Fibroblast of skin of back (primary cell): Measurements from ENCODE around the gene COL11A1. TPM values are rescaled to one million over a fixed set of nuclear protein-coding genes. Genes with fewer than 3 reads are reported as not detected.
A peak's percentile ranks its signal among the peaks of the same experiment; 100 is the strongest.

ENCODE experiments used
- DNase-seq: peaks from one replicate; pipeline ENCODE4 v3.0.0-alpha.2; 2013
- polyA plus RNA-seq, 2 experiments: library from polyadenylated mRNA; unstranded; fragments of 120-200 nt; gene quantifications; one replicate each; pipeline ENCODE4 v1.2.1, GENCODE V29; 2013; ENCODE audit not compliant: insufficient read length in 2 of 2

COL11A1 gene
- 215 TPM for polyA plus RNA-seq (2013, experiment 1 of 2; ENCODE audit: insufficient read length)
- polyA plus RNA-seq (2013, experiment 2 of 2; ENCODE audit: insufficient read length), result 485 TPM

DNA sequence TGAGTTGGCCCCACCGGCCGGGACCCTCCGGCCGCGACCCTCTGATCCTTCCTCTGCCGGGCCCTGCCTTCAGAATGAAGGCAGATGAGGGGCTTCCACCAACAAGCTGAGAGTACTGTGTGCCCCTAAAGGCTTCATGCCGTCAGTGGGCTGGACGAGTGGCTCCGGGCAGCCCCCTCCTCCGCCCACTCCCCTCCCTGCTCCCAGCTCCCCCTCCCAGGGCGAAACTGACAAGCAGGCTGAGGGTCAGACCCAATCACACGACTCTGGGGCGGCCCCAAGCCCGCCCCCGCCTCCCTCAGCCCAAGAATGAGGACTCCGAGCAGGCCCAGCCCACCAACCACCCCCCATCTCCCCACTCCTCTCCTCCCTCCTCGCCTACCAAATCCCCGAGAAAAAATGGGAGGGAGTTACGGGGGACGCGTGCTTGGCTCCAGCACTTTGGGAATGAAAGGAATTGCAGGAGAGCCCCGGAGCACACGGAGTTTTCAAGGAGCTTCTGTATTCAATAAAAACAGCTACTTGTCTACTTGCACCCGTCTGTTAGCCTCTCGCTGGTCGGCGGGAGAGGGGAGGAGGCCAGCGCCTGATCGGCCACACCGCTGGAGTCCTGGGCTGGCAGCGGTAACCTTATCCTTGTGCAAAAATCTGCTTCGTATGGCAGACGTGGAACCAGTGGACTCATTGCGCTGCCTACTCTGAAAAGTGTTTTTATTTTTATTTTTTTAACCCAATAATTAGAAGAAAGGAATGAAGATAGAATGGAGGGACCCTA lies at the start of gene COL11A1:
Gene COL11A1, minus strand, starts transcription at position 147 of the 775 bp plus-strand sequence. CDS start 344 bp downstream, outside the sequence.
- DNase-seq, result peak; percentile 86

DNA sequence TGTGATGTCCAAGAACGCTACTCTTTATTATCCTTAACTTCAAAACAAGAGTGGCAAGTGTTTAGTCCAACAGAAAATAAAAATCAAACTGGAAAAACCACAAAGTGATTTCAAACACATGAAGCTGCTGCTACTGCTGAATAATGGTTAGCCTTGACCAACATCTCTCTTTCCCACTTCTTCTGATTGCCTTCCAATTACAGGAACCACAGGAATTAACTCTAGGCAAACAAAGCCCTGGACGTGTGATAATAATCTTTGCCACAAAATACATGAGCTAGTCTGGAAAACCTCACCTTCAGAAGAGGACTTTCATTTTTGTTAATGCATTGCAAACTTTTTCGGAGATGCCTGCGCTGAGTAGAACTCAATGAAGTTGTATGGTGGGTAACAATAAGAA lies 48.6 kb upstream of the COL11A1 start:
- no peak for DNase-seq

DNA sequence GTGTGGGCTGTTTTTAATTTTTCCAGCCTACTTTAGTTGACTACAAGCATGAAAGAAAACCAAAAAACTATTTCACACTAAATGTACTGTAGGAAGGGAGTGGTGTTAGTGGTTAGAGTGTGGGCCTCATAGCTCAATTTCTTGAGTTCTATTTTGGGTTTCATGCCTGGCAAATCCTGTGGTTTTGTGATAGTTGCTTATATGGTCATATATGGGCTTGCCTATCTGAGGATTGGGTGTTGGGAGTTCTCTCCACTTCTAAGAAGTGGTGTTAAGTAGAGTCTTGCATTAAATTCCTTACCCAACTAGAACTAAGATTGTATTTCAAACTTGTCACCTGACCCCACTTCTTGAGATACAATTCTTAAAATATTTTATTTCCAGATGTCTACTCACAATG lies 37.8 kb upstream of the COL11A1 start:
- DNase-seq, result peak; percentile 83

DNA sequence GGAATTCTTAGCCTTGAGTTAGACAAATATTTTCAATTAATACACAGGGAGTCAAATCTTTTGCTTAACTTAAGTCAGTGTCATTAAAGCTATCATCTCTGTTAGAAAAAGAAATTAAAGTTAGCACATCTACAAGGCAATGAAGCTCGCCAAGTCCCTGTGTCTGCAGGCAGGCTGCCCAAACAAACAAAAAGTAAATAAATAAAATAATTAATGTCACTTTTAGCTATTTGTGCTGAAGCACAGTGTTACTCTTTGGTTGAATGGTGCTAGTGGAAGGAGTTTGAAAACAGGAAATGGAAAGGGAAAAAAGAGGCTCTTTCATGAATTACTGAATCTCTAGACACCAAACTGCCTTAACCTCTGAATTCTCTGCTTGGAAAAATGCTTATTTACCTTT lies 37.1 kb upstream of the COL11A1 start:
- no peak for DNase-seq

DNA sequence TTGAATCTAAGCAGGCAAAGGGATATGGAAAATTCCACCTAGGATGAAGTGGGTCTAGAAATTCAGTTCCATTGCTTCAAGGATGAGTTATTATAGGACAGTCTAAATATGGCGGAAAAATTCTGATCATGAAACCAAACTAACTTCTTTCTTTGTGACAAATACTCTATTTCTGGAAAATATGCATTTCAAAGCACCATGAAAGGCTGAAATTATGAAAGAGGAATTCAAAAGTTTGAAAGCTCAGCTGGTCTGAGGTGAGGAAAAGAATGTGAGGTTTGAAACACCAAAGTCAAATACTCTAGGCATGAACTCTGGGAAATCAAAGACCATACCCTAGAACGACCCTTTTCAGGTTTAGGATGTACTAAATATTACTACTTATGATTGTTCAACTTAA lies 36.4 kb upstream of the COL11A1 start:
- DNase-seq, result no peak

DNA sequence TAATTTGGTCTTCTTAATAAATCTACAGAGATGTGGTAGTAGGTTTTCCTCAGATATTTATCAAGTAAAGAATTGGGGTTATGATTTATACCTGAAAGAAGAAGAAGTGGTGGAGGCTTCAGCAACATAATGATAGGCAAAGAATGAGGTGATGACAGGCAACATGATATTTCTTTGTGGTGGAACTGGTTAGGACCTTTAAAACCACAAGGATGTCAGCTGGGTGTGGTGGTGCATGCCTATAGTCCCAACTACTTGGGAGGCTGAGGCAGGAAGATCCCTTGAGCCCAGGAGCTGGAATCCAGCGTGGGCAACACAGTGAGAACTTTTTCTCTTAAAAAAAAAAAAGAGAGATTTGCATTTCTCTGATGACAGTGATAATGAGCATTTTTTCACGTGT lies 34.1 kb upstream of the COL11A1 start:
- DNase-seq, result peak; percentile 33

DNA sequence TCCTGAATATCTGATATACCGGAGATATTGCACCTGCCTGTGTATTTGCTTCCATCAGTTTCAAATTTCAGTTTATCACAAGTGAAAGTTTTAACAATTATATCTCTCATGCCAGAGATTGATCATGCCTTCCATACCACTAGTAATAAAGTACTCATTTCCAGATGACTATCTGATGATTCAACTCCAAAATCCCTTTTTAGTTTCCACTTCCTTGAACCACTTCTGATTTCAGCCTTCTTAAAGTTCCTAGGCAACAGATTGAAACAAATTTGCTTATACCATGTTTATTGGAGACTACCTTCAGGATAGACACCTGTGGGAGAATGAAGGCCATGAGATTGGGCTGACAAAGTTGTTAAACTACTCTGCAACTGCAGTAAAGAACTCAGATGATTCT lies 21.5 kb upstream of the COL11A1 start:
- peak; percentile 39 for DNase-seq

DNA sequence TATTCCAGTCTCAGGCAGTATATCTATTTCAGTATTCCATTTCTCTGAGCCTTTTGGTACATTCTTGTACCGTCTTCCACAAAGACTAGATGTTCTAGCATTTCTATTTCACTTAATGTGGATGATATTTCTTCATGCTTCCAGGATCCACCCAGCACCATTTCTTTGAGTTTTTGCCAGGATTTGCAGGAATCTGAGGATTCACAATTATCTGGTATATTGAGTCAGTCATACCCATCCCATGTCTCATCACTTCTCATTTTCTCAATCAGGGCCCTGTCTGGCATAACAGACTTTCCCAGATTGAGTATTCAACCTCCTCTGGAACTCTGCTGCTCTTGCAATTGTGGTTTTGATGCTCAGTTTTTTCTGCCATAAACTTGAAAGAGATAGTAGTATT lies 20.9 kb upstream of the COL11A1 start:
- peak; percentile 94 for DNase-seq

DNA sequence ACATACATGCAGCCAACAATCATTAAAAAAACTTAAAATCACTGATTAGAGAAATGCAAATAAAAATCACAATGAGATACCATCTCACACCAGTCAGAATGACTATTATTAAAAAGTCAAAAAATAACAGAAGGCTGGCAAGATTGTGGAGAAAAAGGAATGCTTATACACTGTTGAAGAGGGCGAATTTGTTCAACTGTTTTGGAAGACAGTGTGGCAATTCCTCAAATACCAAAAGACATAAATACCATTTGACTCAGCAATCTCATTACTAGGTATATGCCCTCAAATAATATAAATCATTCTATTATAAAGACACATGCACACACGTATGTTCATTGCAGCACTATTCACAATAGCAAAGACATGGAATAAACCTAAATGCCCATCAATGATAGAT lies 19.9 kb upstream of the COL11A1 start:
- peak; percentile 61 for DNase-seq

DNA sequence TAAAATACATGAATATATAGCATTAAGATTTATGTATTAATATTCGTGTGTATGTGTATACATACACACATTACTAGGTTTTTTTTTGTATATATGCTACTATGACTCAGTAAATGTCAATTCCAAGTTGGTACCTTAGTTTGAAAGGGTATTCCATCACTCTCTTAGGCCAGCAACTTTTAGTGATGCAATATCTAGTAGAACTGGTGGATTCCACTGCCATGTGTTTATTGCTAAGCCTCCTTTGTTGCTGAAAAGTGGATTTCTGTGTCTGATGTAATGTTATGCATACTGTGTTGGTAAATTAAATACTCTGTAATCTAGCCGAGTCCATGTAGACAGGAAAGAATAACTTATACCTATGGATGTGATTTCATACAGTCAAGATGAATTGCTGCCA lies 16.9 kb upstream of the COL11A1 start:
- no peak for DNase-seq

DNA sequence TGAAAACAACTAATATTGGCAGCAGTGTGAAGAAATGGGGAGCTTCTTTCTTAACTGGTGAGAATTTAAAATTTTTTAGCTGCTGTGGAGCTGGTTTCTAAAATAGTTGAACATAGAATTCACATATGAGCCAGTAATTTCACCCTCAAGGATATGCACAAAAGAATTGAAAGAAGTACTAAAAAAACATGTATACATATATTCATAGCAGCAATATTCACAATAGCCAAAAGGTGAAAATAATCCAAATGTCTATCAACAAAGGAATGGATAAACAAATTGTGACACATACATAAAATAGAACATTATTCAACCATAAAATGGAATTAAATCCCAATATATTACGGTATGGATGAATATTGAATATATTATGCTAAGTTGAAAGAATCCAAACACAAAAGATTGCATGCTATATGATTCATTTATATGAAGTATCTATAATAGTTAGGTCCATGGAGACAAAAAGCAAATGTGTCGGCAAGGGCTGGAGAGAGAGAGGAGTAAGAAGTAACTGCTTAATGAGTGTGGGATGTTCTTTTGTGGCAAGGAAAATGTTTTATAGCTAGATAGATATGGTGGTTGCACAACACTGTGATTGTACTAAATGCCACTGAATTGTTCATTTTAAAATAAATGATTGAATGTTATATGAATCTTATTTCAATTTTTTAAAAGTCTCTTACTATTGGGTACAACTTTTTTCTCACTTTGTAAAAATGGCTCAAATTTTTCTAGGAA lies 14.8 kb upstream of the COL11A1 start:
- no peak for DNase-seq

DNA sequence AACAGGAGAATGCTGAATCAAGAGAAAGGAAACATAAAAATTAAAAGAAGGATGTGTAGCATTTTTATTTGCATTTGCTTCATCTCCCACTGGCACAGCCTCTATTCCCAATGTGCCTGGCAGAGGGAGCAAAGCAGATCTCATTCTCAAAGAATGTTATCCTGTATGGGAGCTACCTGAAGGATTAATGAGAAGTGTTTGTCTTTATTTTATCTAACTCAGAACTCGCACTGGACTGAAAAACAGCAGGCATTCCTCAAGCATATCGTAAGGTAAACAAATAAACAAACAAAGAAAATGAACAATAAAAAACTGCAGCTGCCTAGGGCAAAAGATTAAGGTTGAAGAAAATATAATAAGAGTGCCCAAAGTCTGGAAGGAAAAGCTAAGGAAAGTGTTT lies 12.7 kb upstream of the COL11A1 start:
- no peak for DNase-seq

DNA sequence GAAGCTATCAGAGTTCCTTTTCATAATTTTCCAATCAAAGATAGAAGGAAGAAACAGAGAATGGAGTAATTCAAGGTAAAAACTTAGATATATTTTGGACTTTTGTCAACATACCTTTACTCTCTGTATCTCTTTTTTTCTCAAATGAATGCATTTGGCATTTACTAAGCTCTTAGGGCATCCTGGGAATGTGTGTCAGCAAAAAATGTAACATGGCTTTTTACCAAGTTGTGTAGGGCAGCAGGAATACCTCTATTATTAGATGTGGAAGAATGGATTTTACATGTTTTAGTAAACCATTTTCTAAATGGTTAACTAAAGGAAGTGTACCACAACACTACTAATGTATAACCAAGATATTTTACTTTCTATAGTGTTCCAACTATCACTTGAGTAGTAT lies 4.2 kb upstream of the COL11A1 start:
- DNase-seq, result peak; percentile 45

DNA sequence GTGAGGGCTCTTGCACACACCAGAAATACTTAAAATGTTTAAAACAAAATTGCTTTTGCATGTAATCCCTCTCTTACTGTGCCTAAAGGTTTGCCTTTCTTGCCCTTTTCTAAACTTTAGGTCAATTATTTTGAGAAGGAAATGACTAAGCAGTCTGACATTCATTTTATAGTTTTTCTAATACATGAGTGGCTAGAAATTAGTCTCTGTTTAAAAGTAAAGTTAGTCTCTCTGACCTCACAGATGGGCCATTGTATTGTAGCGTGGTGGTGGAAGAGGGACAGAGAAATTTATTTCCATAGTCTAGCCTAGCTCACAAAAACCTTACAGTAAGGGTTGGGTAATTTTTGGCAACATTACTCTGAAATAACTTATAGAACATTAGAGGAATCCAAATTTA lies 3.6 kb upstream of the COL11A1 start:
- peak; percentile 66 for DNase-seq

DNA sequence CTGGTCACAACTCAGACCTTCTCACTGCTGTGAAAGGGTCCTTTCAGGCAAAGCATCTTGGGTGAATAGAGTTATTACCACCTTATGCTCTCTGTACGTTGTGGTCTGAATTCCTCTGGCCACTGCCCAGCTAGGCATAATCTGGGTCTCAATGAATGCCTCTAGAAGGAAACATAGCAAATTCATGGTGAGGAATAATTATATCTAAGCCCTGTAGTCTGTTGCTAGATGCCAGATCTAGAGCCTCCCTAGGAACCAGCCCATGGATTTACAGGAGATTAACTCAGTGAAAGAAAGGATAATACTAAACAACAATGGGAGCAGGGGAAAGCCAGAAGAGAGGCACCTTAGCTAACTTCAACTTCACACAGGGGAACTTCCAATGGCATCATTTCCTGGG lies 2.4 kb upstream of the COL11A1 start:
- DNase-seq, result no peak

DNA sequence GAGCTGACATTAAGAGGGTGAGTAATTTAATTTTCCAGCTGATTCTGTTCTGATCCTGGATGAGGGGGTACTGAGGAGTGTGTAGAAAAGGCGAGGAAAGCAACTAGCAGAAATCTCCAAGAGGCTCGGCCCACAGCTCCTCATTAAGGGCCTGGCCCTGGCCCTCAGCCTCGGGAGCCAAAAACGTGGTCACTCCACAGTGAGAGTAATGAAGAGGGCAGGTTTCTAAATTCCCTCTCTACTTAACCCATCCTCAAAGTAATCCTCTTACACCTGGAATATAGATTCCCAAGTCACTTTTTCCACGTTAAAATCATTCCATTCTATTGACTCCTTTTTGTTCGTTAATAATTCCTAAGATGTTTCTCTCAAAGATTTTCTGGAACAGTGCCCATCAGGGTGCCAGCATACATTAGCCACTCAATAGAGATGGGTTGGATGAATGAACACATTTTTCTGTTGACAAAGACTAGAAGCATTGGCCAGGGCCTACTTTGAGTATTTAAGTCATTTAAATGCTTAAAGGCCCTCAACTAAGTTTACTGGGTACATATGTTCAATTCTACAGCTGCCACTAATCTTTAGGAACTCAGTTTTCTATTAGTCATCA lies 1.1 kb upstream of the COL11A1 start:
- DNase-seq, result peak; percentile 28

DNA sequence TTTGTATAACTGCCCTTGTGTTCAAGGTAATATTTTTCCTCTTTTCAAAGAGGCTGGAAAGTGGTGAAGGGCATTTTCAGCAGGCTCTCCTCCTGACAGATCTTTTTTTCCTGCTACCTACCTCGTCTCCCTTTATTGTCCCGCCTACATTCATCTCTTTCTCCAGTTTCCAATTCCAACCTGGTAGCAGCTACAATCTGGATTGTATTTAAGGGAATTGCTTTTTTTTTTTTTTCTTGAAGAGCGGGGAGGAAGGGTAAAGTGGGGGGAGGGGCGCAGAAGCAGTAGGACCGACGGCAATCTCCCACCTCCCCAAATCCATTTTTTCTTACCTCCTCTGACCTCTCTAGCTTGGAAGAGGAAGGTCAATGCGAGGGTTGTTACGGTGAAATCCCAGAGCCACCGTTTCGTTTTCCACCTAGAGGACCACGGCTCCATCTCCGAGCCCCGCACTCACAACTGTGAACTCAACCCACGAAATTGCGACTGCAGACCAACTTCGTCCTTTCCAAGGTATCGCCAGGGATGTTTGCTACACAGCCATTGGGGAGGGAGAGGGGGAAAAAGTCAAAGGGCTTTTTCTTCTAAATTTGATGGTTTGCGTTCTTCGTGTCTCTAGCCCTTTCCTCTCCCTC lies 464 bp downstream of the COL11A1 start:
- DNase-seq, result peak; percentile 32

DNA sequence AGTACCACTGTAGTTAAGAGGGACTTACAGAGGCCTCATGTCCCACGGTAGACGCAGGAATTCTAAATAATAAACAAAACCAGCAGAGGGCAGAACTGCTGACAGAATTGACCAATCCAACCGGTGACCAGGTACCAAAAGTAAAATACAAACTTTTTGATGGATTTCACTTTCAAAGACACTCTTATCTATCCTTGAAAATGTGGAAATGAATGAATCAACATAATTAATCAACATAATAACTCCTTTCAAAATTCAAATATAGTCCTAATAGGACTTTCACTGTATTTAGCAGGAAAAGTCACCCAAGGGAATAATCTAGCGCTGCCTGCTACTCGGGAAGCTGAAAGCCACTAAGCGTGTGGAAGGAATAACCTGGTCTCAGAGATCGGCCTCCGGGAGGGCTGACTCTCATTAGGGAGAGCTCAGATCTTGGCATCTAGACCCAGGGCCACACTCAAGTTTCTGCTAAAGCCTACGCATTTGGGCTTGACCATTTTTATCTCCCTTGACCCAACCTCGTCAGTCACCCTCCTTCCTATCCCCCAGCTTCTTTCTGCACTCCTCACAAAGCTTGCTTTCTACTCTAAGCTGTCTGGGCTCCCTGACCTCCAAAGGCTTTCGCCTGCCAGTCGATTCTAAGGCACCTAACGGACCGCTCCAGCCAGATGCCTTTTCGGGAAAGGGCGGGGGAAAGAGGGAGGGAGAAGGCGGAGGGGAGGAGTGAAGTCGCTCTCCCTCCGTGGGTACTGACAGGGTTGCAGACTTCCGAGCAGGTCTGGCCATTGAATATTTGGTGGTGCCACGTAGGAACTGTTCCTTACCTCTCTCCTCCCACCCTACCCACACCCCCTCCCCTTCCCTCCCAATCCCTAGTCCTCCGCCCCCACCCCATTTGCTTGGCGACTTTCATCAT lies 1.6 kb downstream of the COL11A1 start:
- peak; percentile 81 for DNase-seq

DNA sequence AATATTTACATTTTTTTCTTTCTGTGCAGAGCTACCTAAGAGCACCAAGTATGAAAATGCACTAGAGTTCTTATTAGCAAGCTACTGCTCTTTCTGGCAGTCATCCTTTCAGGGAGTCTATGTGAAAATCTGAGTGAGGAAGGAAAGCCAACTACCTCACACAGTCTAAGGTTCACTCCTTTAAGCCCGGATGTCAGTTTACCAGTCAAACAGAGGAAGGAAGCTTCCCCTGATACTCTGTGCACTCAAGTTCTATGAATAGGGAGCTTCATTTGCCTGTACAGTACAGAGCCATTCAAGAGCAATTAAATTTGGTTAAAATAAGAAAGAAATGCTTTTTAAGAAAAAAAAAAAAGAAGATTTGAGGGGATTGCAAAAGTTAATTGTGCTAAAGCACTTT lies 6.9 kb downstream of the COL11A1 start:
- no peak for DNase-seq

DNA sequence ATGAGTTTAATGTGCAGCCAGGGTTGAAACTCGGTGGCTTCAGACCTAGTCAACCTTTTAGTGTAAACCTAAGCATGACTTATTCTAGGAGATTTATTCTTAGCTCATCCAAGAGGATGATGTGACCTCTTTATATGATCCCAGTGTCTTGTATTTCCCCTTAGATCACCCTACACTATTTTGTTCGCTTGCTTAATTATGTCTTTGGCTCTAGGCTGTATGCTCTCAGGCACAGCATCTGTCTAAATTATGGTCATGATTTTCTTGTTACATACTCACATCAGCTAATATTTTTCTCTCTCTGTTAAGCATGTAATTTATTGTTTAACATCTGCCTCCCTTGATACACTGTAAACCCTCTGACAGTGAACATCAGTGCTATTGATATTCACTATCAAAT lies 19.1 kb downstream of the COL11A1 start:
- DNase-seq, result no peak

DNA sequence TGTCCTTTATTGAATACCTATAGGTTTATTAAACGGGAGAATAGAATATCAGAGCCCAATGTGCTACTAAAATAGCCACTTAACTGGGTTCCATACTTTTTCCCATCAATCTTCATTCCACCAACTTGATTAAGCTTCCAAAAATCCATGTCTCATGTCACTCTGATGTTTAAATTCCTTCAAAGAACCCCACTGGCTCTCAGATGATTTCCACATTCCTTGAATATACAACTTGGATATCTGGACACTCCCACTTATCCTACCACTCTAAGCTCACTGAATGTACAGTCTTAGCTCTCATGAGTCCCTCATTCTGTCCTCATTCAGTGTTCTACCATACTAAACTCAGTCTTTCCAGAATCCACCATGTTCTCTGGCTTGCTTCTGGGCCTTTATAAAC lies 21.1 kb downstream of the COL11A1 start:
- DNase-seq, result peak; percentile 64

DNA sequence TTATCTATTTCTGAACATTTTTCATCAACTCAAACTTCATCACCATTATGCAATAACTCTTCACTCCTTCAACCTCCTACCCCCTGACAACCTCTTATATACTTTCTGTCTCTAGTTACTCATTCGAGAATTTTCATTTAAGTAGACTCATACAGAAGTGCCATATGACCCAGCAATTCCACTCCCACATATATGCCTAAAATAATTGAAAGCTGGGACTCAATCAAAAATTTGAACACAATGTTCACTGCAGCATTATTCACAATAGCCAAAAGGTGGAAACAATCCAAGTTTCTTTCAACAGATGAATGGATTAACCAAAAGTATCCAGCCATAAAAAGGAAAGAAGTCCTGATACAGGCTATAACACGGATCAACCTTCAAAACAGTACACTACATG lies 24.1 kb downstream of the COL11A1 start:
- peak; percentile 9 for DNase-seq
